Right lobe of liver (tissue), 4 donors: ENCODE measurements around the gene GNPDA2.

ENCODE experiments used
- CTCF ChIP-seq, 4 donors: fragments of 200-600 bp in 3 of 4; fragments of 450-650 bp in 1 of 4; IDR thresholded peaks; one replicate each; pipeline versions ENCODE4 v1.5.1 to v1.8.0; 2016 to 2022; ENCODE audit warnings: antibody characterized with exemption in 4 of 4, mild to moderate bottlenecking in 2 of 4
- POLR2A ChIP-seq: fragments of 450-650 bp; IDR thresholded peaks from one replicate; pipeline ENCODE4 v1.6.1; 2017; ENCODE audit warnings: antibody characterized with exemption, mild to moderate bottlenecking
- donor health status: DM: no; HTN: no; CAD: no.
- donor health status: DM: no; HTN: no; CAD: no.
- donor health status: DM: no; HTN: yes; CAD: no.

GRCh38 chr4:44671636-44672035, 54.7 kb downstream of the GNPDA2 start:
- TF ChIP-seq CTCF (IDR thresholded peaks at IDR 0.05): no peak
- no peak for TF ChIP-seq POLR2A
